AG10803 (cell line): ENCODE measurements around the gene WDR49.
"Not testable (repeated sequence)": the region's sequence is repeated elsewhere in the genome, so short reads cannot be mapped to it uniquely, and the experiment has no call there.

Source experiments
- DNase-seq: peaks from one replicate; pipeline ENCODE4 v3.0.0; 2010; ENCODE audit warnings: low read depth
- H3K4me3 ChIP-seq: 2 replicates; pipeline ENCODE4 v1.5.1; 2011; ENCODE audit warnings: mild to moderate bottlenecking, low read length, control low read depth
- TF ChIP-seq, protein P1 (sequence below): conservative IDR thresholded peaks from 2 replicates; pipeline ENCODE4 v1.5.1; 2011; ENCODE audit warnings: mild to moderate bottlenecking, low read length, control low read depth, inconsistent platforms

Gene WDR49

DNA sequence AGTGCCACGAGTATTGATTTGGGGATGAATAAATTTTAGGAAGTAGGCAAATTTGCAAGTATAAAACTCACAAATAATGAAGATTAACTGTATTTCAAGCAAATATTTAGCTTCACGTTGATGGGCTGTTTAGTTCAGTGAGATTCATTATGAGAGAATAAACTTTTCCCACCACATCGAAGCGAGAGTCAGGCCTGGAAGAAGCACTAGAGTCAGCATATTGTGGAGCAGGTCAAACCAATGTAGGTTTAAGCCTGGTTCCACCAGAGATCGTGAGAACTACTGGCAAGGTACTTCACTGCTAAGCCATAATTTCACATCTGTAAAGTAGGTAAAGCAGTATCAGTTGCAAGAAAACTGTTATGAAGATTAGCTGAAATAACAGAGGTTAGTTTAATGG, 22.3 kb downstream of the WDR49 start:
- no peak for DNase-seq
- H3K4me3 ChIP-seq, result no peak overlapping the region
- TF ChIP-seq, protein P1, sequence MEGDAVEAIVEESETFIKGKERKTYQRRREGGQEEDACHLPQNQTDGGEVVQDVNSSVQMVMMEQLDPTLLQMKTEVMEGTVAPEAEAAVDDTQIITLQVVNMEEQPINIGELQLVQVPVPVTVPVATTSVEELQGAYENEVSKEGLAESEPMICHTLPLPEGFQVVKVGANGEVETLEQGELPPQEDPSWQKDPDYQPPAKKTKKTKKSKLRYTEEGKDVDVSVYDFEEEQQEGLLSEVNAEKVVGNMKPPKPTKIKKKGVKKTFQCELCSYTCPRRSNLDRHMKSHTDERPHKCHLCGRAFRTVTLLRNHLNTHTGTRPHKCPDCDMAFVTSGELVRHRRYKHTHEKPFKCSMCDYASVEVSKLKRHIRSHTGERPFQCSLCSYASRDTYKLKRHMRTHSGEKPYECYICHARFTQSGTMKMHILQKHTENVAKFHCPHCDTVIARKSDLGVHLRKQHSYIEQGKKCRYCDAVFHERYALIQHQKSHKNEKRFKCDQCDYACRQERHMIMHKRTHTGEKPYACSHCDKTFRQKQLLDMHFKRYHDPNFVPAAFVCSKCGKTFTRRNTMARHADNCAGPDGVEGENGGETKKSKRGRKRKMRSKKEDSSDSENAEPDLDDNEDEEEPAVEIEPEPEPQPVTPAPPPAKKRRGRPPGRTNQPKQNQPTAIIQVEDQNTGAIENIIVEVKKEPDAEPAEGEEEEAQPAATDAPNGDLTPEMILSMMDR, result no peak

- DNase-seq, result no peak
- TF ChIP-seq, protein P1, result no peak
- H3K4me3 ChIP-seq, result no peak overlapping the region
These were observed 27.3 kb downstream of the WDR49 start for GRCh38 chr3:167626490-167626889.

DNA sequence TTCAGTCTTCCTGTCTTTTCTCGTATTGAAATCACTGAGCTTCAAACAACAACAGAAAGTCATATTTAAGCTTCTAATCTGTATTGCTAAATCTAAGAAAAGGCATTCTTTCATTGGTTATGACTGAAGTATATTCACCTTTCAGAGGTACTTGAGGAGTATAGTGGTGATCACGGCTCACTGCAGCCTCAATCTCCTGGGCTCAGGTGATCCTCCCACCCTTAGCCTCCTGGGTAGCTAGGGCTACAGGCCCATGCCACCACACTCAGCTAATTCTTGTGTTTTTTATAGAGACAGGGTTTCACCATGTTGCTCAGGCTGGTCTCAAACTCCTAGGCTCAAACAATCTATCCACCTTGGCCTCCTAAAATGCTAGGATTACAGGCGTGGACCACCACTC, 38.7 kb downstream of the WDR49 start:
- DNase-seq, result no peak
- TF ChIP-seq, protein P1, result no peak
- no peak overlapping the region for H3K4me3 ChIP-seq

DNA sequence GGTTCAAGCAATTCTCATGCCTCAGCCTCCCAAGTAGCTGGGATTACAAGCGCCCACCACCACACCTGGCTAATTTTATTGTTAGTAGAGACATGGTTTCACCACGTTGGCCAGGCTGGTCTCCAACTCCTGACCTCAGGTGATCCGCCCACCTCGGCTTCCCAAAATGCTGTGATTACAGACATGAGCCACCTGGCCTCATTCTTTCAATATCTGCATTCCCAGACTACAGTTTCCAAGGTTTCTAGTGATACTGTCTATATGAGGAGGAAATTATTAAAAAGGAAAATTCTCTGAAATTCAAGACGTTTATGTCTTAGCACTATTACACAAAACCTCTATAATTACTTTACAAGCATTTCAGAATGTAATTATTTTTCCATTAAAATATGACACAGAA, 39.5 kb downstream of the WDR49 start:
- not testable (repeated sequence) for H3K4me3 ChIP-seq, DNase-seq

DNA sequence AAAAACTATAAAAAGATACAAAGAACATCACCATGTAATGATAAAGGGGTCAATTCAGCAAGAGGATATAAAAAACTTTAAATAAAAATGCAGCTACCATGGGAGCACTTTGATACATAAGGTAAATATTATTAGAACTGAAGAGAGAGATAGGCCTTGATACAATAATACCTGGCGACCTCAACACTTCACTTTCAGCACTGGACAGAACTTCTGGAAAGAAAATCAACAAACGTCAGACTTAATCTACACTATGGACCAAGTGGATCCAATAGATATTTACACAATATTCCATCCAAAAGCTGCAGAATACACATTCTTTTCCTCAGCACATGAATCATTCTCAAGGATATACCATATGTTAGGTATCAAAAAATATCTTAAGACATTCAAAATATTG, 42.0 kb downstream of the WDR49 start:
- no peak overlapping the region for H3K4me3 ChIP-seq
- TF ChIP-seq, protein P1, result no peak
- no peak for DNase-seq

GRCh38 chr3:167609156-167609555, 44.6 kb downstream of the WDR49 start:
- no peak overlapping the region for H3K4me3 ChIP-seq
- no peak for DNase-seq
- TF ChIP-seq, protein P1, result no peak

GRCh38 chr3:167606836-167607235, 46.9 kb downstream of the WDR49 start:
- DNase-seq, result no peak
- H3K4me3 ChIP-seq, result no peak overlapping the region
- TF ChIP-seq, protein P1, result no peak

GRCh38 chr3:167605871-167606270, 47.9 kb downstream of the WDR49 start:
- no peak for DNase-seq
- TF ChIP-seq, protein P1, result no peak

More at GRCh38 chr3:167605871-167606270, 47.9 kb downstream of the WDR49 start:
- H3K4me3 ChIP-seq, result no peak overlapping the region
